Neural progenitor cell (in vitro differentiated cells): ENCODE measurements around the gene PKHD1. TPM values are rescaled to one million over a fixed set of nuclear protein-coding genes. Genes with fewer than 3 reads are reported as not detected.

Experiments
- DNase-seq: peaks from one replicate; pipeline ENCODE4 v3.0.0-alpha.2; 2016; ENCODE audit warnings: low spot score
- H2AFZ ChIP-seq: fragments of 200-600 bp; sonication (generic); replicated peaks from 2 replicates; pipeline ENCODE4 v1.6.1; 2016; ENCODE audit warnings: antibody characterized with exemption
- H3F3A ChIP-seq: fragments of 200-600 bp; sonication (generic); 2 replicates; pipeline ENCODE4 v1.6.1; 2016; ENCODE audit warnings: antibody characterized with exemption, low read depth
- H3K27ac ChIP-seq: fragments of 200-600 bp; sonication (generic); 2 replicates; pipeline ENCODE4 v1.5.1; 2016; ENCODE audit warnings: mild to moderate bottlenecking
- H3K27me3 ChIP-seq: fragments of 200-600 bp; sonication (generic); 2 replicates; pipeline ENCODE4 v1.6.1; 2016; ENCODE audit warnings: mild to moderate bottlenecking, moderate library complexity
- H3K36me3 ChIP-seq: fragments of 200-600 bp; sonication (generic); 2 replicates; pipeline ENCODE4 v1.5.1; 2016
- H3K4me1 ChIP-seq: fragments of 200-600 bp; sonication (generic); 2 replicates; pipeline ENCODE4 v1.6.1; 2016; ENCODE audit warnings: mixed run types
- H3K4me2 ChIP-seq: fragments of 200-600 bp; sonication (generic); 2 replicates; pipeline ENCODE4 v1.6.1; 2016
- H3K4me3 ChIP-seq: fragments of 200-600 bp; sonication (generic); 2 replicates; pipeline ENCODE4 v1.5.1; 2016
- H3K79me2 ChIP-seq: fragments of 200-600 bp; sonication (generic); 2 replicates; pipeline ENCODE4 v1.6.1; 2016; ENCODE audit warnings: low read depth
- H3K9ac ChIP-seq: fragments of 200-600 bp; sonication (generic); 2 replicates; pipeline ENCODE4 v1.6.1; 2016
- H3K9me3 ChIP-seq: fragments of 200-600 bp; sonication (generic); 2 replicates; pipeline ENCODE4 v1.5.1; 2016; ENCODE audit warnings: low read depth
- H4K20me1 ChIP-seq: fragments of 200-600 bp; sonication (generic); 2 replicates; pipeline ENCODE4 v1.6.1; 2016; ENCODE audit warnings: low read depth
- H3K27ac Mint-ChIP-seq: 3 replicates; pipeline ENCODE4 v1.8.0; 2021; ENCODE audit warnings: mixed read lengths
- H3K27me3 Mint-ChIP-seq: 2 replicates; pipeline ENCODE4 v1.8.0; 2022; ENCODE audit warnings: low read depth, mild to moderate bottlenecking, inconsistent platforms, moderate library complexity, mixed read lengths; ENCODE audit not compliant: insufficient read depth
- H3K36me3 Mint-ChIP-seq: 3 replicates; pipeline ENCODE4 v1.8.0; 2021; ENCODE audit warnings: mixed read lengths
- H3K4me1 Mint-ChIP-seq: 3 replicates; pipeline ENCODE4 v1.8.0; 2021; ENCODE audit warnings: mixed read lengths
- H3K4me3 Mint-ChIP-seq: 3 replicates; pipeline ENCODE4 v1.8.0; 2021; ENCODE audit warnings: mild to moderate bottlenecking, moderate library complexity, mixed read lengths
- H3K9me3 Mint-ChIP-seq: 3 replicates; pipeline ENCODE4 v1.8.0; 2020; ENCODE audit warnings: mixed read lengths
- CTCF ChIP-seq: fragments of 200-600 bp; sonication (generic); IDR thresholded peaks from 2 replicates; pipeline ENCODE4 v1.5.1; 2017; ENCODE audit warnings: antibody characterized with exemption, mild to moderate bottlenecking
- EZH2 ChIP-seq: fragments of 200-600 bp; sonication (generic); IDR thresholded peaks from 2 replicates; pipeline ENCODE4 v1.6.1; 2017; ENCODE audit warnings: antibody characterized with exemption, mild to moderate bottlenecking, moderate library complexity
- EZH2phosphoT487 ChIP-seq: fragments of 200-600 bp; sonication (generic); IDR thresholded peaks from 2 replicates; pipeline ENCODE4 v1.6.1; 2017; ENCODE audit warnings: antibody characterized with exemption
- total RNA-seq: library from RNA; depleted of rRNA; stranded (reverse); fragments of >200 nt; gene quantifications from 2 replicates; pipeline ENCODE4 v1.2.3, GENCODE V29; 2015; ENCODE audit warnings: low replicate concordance

Gene PKHD1
- total RNA-seq, 1 donor from 2014 or later = 0.04 TPM

DNA sequence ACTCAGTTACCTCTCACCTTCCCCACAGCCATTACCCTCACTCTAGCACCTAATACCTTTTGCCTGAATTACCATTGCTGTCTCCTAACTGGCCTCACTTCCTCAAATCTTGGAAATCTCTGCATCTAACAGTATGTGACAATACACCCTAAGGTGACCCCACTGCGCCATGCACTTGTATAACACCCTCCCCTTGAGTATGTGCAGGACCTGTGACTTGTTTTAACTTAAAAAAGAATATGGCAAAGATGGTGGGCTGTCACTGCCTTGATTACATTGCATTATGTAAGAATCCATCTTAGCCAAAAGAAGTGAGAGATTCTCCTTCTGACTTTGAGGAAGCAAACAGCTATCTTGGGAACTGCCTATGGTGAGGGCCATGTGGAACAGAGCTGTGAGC, 29.9 kb upstream of the PKHD1 start:
- Histone ChIP-seq H3K36me3 (no peaks in the 10 kb centered on the region), H3K79me2 (no peaks in the 10 kb centered on the region), H4K20me1 (no peaks in the 10 kb centered on the region), H3K4me3 (no peak overlapping the region), H3K27ac (no peak overlapping the region), H3K27me3 (no peaks in the 10 kb centered on the region), H3F3A (no peaks in the 10 kb centered on the region), H3K9ac (no peak overlapping the region), H3K9me3 (no peaks in the 10 kb centered on the region), H3K4me2 (no peak overlapping the region), H3K4me1 (no peaks in the 10 kb centered on the region), H2AFZ (no peak overlapping the region)
- H3K36me3 Mint-ChIP-seq = peaks cover under 1% of the 10 kb centered on the region
- TF ChIP-seq EZH2phosphoT487 (no peak), CTCF (no peak), EZH2 (no peak)
- H3K4me1 Mint-ChIP-seq = peaks cover 13% of the 10 kb centered on the region
- no peak overlapping the region for H3K4me3 Mint-ChIP-seq
- no peak for DNase-seq
- peaks cover 3% of the 10 kb centered on the region for H3K9me3 Mint-ChIP-seq
- H3K27me3 Mint-ChIP-seq = peaks cover 3% of the 10 kb centered on the region
- H3K27ac Mint-ChIP-seq = no peak overlapping the region

GRCh38 chr6:52116605-52116948, 29.2 kb upstream of the PKHD1 start:
- no peak overlapping the region for H3K4me3 Mint-ChIP-seq
- no peak for DNase-seq
- Histone ChIP-seq H3K79me2 (no peaks in the 10 kb centered on the region), H3K4me3 (no peak overlapping the region), H3K4me1 (no peaks in the 10 kb centered on the region), H3K36me3 (no peaks in the 10 kb centered on the region), H3K4me2 (no peak overlapping the region), H3K9me3 (no peaks in the 10 kb centered on the region), H3K27me3 (no peaks in the 10 kb centered on the region), H4K20me1 (no peaks in the 10 kb centered on the region), H3F3A (no peaks in the 10 kb centered on the region), H3K9ac (no peak overlapping the region), H2AFZ (no peak overlapping the region), H3K27ac (no peak overlapping the region)
- TF ChIP-seq EZH2 (no peak), CTCF (no peak), EZH2phosphoT487 (no peak)
- peaks cover 3% of the 10 kb centered on the region for H3K36me3 Mint-ChIP-seq
- peaks cover 13% of the 10 kb centered on the region for H3K4me1 Mint-ChIP-seq
- no peak overlapping the region for H3K27ac Mint-ChIP-seq
- peaks cover 8% of the 10 kb centered on the region for H3K9me3 Mint-ChIP-seq
- peaks cover 5% of the 10 kb centered on the region for H3K27me3 Mint-ChIP-seq

- peaks cover 10% of the 10 kb centered on the region for H3K9me3 Mint-ChIP-seq
- TF ChIP-seq CTCF = no peak
- TF ChIP-seq EZH2phosphoT487 = no peak
- no peak for TF ChIP-seq EZH2
- Histone ChIP-seq H3K4me3 (no peak overlapping the region), H3K27me3 (no peaks in the 10 kb centered on the region), H3K9ac (no peak overlapping the region), H3F3A (no peaks in the 10 kb centered on the region), H3K36me3 (no peaks in the 10 kb centered on the region), H4K20me1 (no peaks in the 10 kb centered on the region), H3K9me3 (no peaks in the 10 kb centered on the region), H3K79me2 (no peaks in the 10 kb centered on the region), H2AFZ (no peak overlapping the region), H3K4me2 (no peak overlapping the region), H3K4me1 (no peaks in the 10 kb centered on the region), H3K27ac (no peak overlapping the region)
- H3K4me3 Mint-ChIP-seq = no peak overlapping the region
- H3K4me1 Mint-ChIP-seq = peaks cover 13% of the 10 kb centered on the region
- H3K36me3 Mint-ChIP-seq = peaks cover 3% of the 10 kb centered on the region
- DNase-seq = no peak
- H3K27ac Mint-ChIP-seq = no peak overlapping the region
- H3K27me3 Mint-ChIP-seq = peaks cover 5% of the 10 kb centered on the region
Observed at GRCh38 chr6:52115891-52116604, 28.6 kb upstream of the PKHD1 start.
